GM18873 (cell line): ENCODE data around the gene KSR2.

ENCODE experiments used
- ATAC-seq: cut with Tn5 transposase; IDR thresholded peaks from one replicate; pipeline ENCODE4 v1.9.1; 2021; ENCODE audit warnings: mild to moderate bottlenecking, moderate library complexity, moderate number of reproducible peaks; ENCODE audit not compliant: unreplicated experiment, low FRiP score

The KSR2 gene

DNA sequence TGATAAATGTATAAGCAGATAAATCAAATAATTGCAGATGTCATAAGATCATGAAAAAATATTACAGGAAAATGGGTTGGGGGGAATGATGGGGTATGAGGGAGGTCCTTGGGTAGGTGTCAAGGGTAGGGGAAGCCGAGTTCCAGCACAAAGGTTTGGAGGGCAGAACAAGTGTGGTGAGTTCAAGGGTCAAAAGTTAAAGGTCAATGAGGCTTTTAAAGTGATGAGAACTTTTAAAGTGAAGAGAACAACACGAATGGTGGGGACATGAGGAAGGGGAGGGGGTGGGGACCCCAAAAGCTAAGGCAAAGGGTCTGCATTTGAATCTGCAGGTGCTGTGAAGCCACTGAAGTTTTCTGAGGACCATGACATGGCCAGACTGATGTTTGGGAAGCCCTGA, 406.8 kb downstream of the KSR2 start:
- no peak for ATAC-seq

DNA sequence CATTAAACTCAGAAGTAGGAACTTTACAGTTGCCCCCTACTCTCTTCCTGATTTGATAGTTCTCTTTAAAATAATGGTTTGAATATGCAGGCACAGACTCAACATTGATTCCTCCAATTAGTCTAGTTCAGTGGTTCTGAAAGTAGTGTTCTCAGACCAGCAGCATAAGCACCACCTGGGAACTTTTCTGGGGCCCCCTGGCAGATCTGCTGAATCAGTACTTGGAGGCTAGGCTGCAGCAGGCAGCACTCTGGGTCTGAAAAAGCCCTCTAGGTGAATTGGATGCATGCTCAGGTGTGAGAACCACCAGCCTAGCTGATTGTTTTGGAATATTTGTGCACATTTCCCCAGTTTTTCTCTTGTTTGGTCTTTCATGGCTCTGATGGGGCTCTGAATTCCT, 408.8 kb downstream of the KSR2 start:
- ATAC-seq, result no peak

DNA sequence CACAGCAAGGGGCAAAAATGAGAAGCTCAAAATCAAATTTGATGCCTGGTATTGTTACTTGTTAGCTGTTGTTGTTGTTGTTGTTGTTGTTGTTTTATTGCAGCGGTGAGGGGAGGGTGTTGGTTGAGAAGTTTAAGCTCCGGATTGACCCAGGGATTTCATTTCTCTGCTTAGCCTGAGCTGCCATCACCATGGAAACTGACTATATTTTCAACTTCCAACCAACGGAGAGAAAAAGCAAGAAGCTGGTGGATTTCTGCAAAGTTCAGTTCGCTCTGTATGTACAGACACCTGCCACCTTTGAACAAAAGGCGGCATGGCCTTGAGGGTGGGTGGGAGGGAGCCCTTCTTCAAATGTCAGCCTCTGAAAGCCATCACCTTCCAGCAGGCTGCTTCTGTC, 412.9 kb downstream of the KSR2 start:
- no peak for ATAC-seq

DNA sequence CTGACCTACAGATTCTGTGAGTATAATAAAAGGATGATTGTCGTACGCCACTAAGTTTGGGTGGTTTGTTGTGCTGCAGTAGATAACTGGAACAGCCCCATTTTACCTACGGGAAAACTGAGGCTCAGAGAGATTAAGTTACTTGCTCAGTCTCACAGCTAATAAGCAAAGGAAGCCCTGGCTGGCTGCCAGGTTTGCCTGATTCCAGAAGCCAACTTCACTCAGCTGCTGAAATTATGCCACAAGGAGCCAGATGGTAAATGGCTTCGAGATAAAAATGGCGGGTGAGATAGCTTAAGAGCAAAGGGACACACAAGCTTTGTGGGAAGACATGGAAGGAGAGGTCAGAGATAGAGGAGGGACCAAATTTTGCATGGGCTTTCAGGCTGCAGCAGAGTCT, 415.8 kb downstream of the KSR2 start:
- ATAC-seq, result no peak

DNA sequence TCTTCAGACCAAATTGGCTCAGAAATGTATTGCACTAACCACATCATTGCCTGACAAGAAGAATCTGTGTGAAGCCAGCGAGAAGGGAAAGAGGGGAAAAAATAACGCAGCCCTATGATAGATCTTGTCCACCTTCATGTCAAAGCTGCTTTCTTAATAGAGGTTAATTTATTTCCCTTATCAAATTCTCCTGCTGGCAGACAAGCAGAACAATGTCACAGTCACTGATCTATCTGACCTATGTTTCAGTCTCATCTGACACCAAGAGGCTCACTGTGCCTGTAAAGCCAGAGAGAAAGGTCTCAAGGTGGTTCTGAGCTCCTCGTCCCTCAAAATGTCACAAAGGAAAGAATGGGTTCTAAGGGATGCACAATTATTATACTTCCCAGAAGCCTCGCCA, 417.1 kb downstream of the KSR2 start:
- no peak for ATAC-seq

DNA sequence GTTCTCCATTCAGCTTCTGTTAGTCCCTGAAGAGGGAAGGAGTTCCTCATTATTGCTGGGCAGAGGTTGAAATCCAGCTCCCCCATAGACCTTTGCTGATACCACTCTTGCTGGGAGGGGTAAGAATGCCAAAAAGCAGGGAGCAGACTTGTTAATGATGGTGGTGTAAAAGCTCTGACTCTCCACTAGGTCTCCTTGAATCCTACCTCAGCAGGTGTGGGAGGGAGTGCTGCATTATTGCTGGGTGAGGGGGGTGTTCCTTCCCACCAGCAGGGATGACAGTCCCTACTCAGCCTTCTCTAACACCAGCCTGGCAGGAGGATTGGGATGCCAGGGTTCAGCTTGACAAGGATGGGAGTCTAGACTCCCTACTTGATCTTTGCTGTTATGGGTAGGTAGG, 421.6 kb downstream of the KSR2 start:
- no peak for ATAC-seq

DNA sequence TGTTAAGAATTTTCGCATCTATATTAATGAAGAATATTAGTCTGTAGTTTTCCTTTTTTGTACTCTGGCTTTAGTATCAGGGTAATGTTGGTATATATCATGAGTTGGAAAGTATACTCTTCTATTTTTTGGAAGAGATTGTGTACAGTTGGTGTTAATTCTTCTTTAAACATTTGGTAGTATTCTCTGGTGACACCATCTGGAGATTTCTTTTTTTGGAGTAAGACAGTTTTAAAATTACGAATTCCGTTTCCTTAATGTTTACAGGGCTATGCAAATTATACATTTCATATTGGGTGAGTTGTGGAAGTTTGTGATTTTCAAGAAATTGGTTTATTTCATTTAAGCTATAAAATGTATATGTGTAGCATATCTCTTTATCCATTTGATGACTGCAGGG, 423.6 kb downstream of the KSR2 start:
- no peak for ATAC-seq

DNA sequence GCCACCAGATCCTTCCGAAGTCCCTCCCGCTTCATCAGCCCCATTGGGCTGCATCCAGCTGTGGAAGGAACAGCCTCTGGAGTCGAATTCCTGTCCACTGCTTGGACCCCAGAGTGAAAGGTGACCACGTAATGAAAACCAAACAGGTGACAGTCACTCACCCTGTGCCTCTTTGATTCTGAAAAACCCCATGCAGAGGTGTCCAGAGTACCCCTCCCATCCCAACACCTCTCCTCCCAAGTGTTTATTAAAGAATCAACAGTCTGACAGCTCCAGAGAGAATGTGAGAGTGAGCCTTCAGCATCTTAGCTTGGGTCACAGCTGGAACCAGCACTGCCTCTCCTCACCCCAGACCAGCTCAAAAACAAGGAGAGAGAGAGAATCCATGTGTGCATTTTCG, 428.8 kb downstream of the KSR2 start:
- no peak for ATAC-seq

DNA sequence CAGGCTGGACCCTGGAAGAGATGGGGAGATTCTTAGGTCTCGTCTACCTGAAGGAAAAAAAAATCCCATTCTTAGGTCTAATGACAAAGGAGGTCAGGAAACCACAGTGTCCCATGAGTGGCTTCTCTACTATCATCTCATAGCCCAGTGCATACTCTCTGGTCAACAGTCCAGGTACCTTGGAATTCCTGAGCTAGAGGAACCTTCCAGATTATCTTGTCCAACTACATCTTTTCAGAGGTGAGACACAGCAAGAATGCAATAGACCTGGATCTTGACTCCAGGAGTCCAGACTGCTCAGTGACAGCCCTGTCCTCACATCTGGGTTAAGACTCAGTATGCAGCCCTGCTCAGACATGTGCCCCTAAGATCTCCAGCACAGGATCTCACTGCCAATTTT, 429.9 kb downstream of the KSR2 start:
- ATAC-seq, result no peak

DNA sequence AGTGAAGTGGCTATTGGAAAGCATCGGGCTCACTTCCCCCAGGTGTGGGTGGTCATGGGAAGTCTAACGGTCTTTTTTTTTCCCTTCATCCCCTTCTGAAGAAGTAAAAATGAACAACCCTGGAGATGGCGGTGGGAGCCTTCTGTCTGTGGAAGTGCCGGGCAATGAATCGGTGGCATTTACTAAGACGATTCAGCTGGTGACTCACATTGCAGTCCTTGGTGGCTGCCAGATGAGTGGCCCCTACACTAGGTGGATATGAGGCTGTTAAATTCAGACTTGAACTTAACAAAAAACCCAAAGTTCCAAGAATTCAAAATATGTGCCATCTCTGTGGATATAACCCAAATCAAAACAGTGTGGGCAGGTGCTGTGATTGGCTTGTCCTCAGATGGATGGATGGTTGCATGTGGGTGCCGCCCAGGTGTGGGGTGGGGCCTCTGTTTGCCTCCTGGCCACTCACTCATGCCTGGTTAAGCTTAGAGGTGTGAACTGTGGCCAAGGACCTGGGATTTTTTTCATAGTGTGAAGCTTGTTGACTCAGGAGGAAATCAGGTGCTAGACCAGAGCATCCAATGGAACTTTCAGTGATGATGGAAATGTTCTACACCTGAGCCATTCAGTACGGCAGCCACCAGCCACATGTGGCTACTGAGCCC, 430.6 kb downstream of the KSR2 start:
- ATAC-seq, result no peak

DNA sequence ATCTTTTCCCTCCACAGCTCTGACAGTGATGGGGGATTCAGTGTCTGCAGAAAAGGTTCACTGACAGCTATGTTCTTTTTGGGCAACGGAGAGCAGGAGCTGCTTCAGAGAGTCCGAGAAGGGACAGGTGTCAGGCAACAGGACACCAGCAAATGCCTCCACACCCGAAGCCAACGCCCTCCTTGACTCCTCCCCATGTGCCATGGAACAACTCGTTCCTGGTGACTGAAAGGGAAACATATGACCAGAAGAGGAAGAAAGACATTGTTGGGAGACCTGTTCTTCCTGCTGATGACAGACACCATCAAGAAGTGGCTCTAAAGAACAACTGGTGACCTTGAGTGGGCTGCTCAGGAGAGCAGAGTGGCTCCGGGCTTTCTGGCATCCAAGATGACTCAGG, 435.1 kb downstream of the KSR2 start:
- no peak for ATAC-seq

DNA sequence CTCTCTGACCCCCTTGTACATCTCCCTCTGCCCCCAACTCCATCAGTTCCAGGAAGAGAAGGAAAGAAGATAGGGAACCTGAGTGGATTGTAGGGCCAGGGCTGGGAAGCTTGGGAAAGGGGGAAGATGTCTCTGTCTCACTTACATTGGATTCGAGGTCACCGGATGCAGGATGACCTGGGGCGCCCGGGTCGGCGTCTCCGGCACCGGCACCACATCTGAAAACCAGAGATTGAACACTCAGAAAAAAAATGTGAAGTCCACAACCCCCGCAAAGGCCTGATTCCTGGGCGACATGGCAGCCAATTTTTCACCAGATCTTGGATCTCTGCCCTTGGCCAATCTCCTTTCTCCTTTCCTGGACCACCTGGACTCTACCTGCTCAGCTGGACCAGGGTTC, 438.0 kb downstream of the KSR2 start:
- ATAC-seq, result no peak

DNA sequence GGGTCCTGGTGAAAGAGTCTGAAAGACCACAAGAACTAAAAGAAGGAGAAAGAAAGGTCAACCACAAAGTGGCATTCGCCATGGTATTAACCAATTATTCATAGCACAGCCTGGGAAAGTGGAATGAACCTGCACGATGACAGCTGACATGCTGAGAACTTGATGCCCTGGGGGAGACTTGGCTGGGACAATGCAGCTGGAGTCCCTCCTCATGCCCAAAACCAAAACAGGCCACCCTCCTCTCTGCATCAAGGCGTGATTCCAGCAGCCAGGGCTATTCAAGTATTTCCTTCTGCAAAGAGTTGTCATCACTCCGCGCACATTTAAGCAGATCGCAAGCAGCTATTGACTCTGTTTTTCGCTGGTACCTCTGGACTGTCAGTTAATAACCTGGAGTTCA, 440.3 kb downstream of the KSR2 start:
- no peak for ATAC-seq

DNA sequence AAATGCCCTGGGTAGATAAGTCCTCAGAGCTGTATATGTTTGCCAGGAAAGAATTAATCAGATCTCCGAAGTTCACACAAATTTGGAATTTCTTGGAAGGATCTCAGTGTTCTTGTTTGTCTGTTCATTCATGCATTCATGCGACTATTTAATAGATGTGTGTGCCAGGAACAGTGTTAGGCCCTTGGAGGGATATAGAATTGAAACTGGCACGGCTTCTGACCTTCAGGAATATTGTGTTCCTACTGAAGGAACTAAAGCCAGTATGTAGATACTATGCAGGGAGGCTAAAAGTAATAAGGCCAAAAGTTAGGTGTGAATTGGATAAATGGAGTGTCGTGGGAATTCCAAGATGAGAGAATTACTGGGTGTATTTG, 441.3 kb downstream of the KSR2 start:
- ATAC-seq, result no peak

DNA sequence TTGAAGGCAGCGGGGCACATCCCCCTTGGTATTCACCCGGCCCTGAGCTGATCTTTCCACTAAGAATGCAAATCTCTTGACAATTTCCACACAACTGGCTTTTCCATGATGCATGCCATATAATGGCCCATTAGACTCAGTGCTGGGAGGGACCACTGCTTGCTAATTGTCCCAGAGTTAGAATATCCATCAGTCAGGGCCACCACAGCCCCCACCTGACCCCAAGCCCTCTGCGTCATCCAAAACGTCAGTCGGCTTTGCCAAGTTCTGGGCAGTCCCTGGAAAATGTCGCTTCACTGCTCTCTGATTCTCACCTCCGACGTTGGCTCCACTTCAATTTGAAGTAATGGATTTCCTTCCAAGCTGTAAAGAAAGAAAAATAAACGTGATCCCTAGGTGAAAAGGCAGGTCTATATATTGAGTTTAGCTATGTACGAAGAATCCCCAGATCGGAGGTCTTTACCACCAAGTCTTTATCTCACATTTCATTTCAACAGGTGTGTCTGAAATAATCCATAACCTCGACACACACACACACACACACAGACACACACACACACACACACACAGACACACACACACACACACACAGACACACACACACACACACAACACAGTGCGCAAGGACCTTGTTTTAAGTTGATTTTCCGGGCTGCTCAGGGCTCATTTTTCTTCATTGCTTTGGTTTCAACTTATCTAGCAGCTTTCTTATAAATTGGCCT, 441.9 kb downstream of the KSR2 start:
- ATAC-seq, result no peak

DNA sequence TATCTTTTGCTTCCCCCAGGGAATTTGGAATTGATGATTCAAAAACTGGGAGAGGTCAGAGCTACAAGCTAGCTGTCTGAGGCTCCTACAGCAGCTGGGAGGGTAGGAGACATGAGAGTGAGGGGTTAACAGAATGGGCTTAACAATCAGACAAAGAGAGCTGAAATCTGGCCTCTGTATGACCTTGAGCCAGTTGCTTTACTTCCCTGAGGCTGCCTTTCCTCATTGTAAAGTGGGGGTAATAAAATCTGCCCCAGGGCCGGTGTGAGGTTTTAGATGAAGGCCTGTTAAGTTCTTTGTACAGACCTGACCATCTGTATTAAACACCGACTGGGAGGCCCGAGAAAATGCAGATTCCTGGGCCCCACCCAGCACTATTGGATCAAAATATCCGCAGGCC, 443.0 kb downstream of the KSR2 start:
- no peak for ATAC-seq

DNA sequence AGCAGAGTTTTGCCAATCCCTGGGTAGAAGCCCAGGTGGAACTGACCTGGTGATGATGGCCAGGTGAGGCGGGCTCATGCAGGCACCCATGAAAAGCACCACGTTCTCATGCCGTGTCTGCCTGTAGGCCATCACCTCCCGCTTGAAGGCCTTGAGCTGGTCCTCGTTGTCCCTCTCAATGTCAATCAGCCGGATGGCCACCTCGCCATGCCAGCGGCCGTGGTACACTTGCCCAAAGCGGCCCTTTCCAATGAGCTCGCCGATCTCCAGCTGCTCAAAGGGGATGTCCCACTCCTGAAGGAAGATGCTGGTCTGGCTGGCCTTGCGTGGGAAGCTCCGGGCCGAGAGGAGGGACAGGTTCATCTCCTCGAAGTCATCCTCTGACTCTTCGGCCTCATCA, 444.0 kb downstream of the KSR2 start:
- ATAC-seq, result no peak

DNA sequence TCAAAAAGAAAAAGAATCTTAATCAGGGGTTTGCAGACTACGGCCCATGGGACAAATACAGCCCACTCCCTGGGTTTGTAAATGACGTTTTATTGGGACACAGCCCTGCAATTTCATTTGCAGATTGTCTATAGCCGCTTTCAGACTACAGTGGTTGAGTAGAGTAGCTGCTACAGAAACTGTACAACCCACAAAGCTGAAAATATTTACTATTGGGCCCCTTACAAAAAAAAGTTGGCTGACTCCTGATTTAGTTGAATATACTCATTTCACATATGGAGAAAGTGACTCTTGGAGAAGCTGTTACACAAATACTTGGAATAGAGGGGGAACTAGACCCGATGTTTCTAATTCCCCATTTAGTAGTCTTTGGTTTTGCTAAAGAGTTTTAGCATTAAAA, 444.8 kb downstream of the KSR2 start:
- ATAC-seq, result no peak

DNA sequence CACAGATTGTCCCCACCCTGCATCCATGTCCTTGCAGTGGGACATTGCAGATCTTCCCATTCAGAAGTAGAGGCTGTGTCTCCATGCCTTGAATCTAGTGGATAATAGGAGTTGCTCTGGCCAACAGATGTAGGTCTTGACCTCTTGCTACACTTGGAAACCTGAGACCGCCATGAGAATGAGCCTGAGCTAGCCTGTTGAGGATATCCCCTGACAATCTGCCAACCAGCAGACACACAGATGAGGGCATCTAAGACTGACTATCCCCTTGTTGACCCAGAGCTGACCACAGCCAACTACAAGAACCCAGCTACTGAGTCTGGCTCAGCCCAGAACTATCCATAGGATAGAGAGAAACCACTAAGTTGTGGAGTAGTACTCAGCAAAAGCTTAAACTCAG, 446.2 kb downstream of the KSR2 start:
- no peak for ATAC-seq

DNA sequence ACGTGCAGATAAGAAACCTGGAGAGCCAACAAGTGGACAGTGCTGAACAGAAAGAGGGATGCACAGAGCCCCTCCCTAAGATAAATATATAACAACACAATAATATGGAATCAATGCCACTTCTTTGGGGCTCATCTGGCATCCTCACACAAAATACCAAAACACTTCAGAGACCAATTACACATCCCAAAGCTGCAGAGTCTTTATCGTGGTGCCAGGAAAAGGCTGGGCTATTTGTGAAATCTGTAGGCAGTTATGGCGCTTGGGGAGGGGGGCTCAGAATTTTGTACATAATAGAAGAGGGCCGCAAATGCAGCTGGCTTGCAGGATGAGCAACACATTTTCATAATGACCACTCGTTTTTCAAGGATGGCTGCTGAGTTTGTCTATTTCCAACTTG, 446.9 kb downstream of the KSR2 start:
- no peak for ATAC-seq

DNA sequence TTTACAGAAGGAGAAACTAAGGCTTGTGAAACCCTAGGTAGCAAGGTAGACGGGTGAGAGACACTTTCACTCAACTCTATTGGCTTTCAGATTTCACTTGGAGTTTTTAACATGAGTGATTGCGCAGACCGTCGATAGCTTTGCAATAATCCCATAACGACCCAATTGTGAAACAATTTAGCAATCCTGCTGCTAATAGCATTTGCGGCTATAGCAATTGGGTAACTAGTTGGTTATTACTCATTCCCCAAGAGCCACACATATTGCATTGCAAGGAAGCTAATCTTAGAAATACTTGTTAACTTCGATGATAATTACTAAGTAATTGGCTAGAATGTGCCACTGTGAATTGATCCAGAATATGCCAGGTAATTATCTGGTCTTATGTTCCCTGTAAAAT, 447.4 kb downstream of the KSR2 start:
- ATAC-seq, result no peak

DNA sequence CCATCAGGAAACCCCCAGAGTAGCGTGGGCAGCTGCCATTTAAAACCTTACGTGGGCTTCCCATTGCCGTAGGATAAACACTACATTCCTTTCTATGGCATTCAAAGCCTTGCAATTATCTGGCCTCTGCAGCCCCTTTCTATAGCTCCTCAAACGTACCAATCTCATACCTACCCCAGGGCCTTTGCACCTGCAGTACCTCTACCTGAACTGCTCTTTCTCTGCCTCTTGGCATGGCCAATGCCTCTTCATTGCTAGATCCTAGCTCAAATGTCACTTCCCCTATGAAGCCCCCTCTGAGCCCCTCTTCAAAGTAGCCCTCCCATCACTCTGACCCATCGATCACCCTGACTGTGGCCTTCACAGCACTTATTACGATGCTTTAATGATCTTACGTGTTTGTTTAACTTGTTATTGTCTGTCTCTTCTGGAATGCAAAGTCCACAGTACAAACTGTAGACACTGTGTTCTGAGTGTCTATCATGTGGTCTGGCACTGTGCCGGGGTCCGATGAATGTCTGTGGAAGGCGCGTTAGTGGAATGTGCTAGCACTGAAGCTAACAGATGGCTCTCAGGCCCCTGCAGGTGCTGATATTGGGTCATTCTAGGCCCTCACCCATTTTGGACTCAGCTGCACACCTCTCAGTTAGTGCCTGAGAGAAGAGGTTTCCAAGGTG, 450.1 kb downstream of the KSR2 start:
- no peak for ATAC-seq
